Caco-2 (cell line): ENCODE measurements around the gene NEXN. TPM values are rescaled to one million over a fixed set of nuclear protein-coding genes. Genes with fewer than 3 reads are reported as not detected.

Experiments
- BruUV-seq: library from RNA; stranded (reverse); fragments of 400-500 nt; replicated peaks from 2 replicates; lab custom pipeline; 2021; lab: Mats Ljungman, UMichigan
- CTCF ChIA-PET: fragments of 300-600 bp; sonication (Branson Sonifier 250); formaldehyde crosslinking; loops from one replicate; lab custom pipeline; 2022; ENCODE audit warnings: antibody characterized with exemption; lab: Charles Lee
- POLR2A ChIA-PET: fragments of 300-600 bp; sonication (Branson Sonifier 250); formaldehyde crosslinking; loops from one replicate; lab custom pipeline; 2022; ENCODE audit warnings: antibody characterized with exemption; lab: Charles Lee
- DNase-seq, 2 experiments: peaks; one replicate each; pipeline versions ENCODE4 v3.0.0 to v3.0.0-alpha.2; 2020 to 2022
- H3K27me3 ChIP-seq: replicated peaks from 2 replicates; pipeline ENCODE4 v1.6.0; 2011; ENCODE audit warnings: low read length; ENCODE audit not compliant: control insufficient read depth, insufficient read depth
- H3K36me3 ChIP-seq: 2 replicates; pipeline ENCODE4 v1.5.1; 2011; ENCODE audit warnings: low read length; ENCODE audit not compliant: control insufficient read depth, insufficient read depth
- H3K4me1 ChIP-seq: fragments of 250-450 bp; sonication (Bioruptor Pico); 2 replicates; pipeline ENCODE4 v1.5.1; 2020; ENCODE audit warnings: mild to moderate bottlenecking
- H3K4me3 ChIP-seq: 2 replicates; pipeline ENCODE4 v1.5.1; 2011; ENCODE audit warnings: low read depth, mild to moderate bottlenecking, control low read depth, low read length
- H3K9me3 ChIP-seq: fragments of 250-450 bp; sonication (Bioruptor Pico); 2 replicates; pipeline ENCODE4 v1.5.1; 2020; ENCODE audit warnings: mild to moderate bottlenecking, moderate library complexity
- H3K27ac Mint-ChIP-seq: one replicate; pipeline ENCODE4 v1.8.0; 2022; ENCODE audit warnings: mixed read lengths; ENCODE audit not compliant: unreplicated experiment
- H3K27me3 Mint-ChIP-seq: one replicate; pipeline ENCODE4 v1.8.0; 2022; ENCODE audit warnings: mixed read lengths; ENCODE audit not compliant: insufficient read depth, unreplicated experiment
- H3K36me3 Mint-ChIP-seq: one replicate; pipeline ENCODE4 v1.8.0; 2022; ENCODE audit warnings: mild to moderate bottlenecking, mixed read lengths; ENCODE audit not compliant: insufficient read depth, unreplicated experiment
- H3K4me1 Mint-ChIP-seq: one replicate; pipeline ENCODE4 v1.8.0; 2022; ENCODE audit warnings: low read depth, mixed read lengths; ENCODE audit not compliant: unreplicated experiment
- H3K4me3 Mint-ChIP-seq: one replicate; pipeline ENCODE4 v1.8.0; 2022; ENCODE audit warnings: mild to moderate bottlenecking, moderate library complexity, mixed read lengths; ENCODE audit not compliant: unreplicated experiment
- H3K9me3 Mint-ChIP-seq: one replicate; pipeline ENCODE4 v1.8.0; 2022; ENCODE audit warnings: mixed read lengths; ENCODE audit not compliant: unreplicated experiment
- intact Hi-C: fragments of 100-400 bp; cut with micrococcal nuclease; formaldehyde crosslinking; loops from one replicate; pipeline ENCODE4 v1.10.0; 2022; ENCODE audit not compliant: unreplicated experiment
- total RNA-seq: library from RNA; stranded (reverse); gene quantifications from 2 replicates; pipeline ENCODE4 v1.2.3, GENCODE V29; 2022
- TF ChIP-seq, protein P1 (sequence below), 2 experiments: fragments of 200-600 bp in 1 of 2; IDR thresholded peaks; 1 replicate in 1 of 2; 2 replicates in 1 of 2; pipeline versions ENCODE4 v1.5.1 to v1.8.0; 2011 to 2022; ENCODE audit warnings: antibody characterized with exemption in 1 of 2, control low read depth in 1 of 2, inconsistent platforms in 1 of 2, low read depth in 1 of 2, low read length in 1 of 2, mild to moderate bottlenecking in 1 of 2, moderate library complexity in 1 of 2; ENCODE audit not compliant: insufficient read depth in 1 of 2, severe bottlenecking in 1 of 2, unreplicated experiment in 1 of 2

The NEXN gene
- total RNA-seq, 1 experiment from 2014 or later = 1.1 TPM

DNA sequence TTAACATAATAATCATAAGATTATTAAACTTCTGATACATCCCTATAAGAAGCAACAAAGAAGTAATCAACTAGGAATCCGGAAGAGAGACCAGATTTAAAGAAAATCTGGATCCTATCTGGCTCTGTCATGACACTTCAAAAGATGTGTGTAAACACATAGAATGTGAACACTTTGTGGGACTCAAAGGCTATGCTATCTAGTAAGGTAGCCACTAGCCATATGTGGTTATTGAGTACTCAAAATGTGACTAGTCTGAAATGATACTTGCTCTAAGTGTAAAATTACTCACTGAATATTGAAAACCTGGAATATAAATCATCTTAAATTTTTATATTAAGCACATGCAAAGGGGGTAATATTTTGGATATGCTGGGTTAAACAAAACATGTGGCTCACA is 81.8 kb downstream of the NEXN start:
- Mint-ChIP-seq H3K36me3 (peaks cover 74% of the 10 kb centered on the region), H3K27me3 (no peaks in the 10 kb centered on the region), H3K27ac (no peak overlapping the region), H3K4me1 (no peaks in the 10 kb centered on the region), H3K9me3 (no peaks in the 10 kb centered on the region), H3K4me3 (no peak overlapping the region)
- Histone ChIP-seq H3K9me3 (no peaks in the 10 kb centered on the region), H3K4me1 (no peaks in the 10 kb centered on the region), H3K27me3 (no peaks in the 10 kb centered on the region), H3K36me3 (peaks cover 3% of the 10 kb centered on the region; the same call in 1 of the 2 replicates), H3K4me3 (no peak overlapping the region)
- intact Hi-C loops = no loop called here
- BruUV-seq = no TSS peak
- no peak for DNase-seq
- ChIA-PET CTCF (no interaction called here), POLR2A (no interaction called here)
- TF ChIP-seq, protein P1, sequence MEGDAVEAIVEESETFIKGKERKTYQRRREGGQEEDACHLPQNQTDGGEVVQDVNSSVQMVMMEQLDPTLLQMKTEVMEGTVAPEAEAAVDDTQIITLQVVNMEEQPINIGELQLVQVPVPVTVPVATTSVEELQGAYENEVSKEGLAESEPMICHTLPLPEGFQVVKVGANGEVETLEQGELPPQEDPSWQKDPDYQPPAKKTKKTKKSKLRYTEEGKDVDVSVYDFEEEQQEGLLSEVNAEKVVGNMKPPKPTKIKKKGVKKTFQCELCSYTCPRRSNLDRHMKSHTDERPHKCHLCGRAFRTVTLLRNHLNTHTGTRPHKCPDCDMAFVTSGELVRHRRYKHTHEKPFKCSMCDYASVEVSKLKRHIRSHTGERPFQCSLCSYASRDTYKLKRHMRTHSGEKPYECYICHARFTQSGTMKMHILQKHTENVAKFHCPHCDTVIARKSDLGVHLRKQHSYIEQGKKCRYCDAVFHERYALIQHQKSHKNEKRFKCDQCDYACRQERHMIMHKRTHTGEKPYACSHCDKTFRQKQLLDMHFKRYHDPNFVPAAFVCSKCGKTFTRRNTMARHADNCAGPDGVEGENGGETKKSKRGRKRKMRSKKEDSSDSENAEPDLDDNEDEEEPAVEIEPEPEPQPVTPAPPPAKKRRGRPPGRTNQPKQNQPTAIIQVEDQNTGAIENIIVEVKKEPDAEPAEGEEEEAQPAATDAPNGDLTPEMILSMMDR (IDR thresholded peaks at IDR 0.05; ENCODE audit: insufficient read depth in 1 of 2, low read depth in 1 of 2, low read length in 1 of 2, severe bottlenecking in 1 of 2, unreplicated experiment in 1 of 2) = no peak

DNA sequence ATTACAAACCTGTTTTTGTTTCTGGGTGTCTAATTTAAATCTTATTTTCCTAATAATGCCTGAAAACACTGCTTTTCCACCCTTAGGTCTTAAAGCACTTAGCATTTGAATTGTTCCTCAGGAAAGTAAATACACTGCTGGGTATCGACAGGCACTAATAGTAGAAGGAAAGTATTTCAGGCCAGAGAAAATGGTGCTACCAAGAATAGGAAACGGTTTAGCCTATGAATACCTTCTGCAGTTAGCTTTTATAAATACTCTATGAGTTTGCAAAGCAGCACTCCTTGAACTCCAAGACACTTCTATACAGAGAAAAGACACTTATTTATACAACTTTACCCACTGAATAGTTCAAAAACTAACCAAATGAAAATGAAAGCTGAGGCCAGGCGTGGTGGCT is 83.7 kb downstream of the NEXN start:
- peaks cover 8% of the 10 kb centered on the region; the same call in 1 of the 2 replicates for H3K4me1 ChIP-seq
- no peak for DNase-seq
- CTCF ChIA-PET = no interaction called here
- POLR2A ChIA-PET = no interaction called here
- intact Hi-C loops = no loop called here
- Mint-ChIP-seq H3K4me1 (no peaks in the 10 kb centered on the region), H3K27me3 (no peaks in the 10 kb centered on the region), H3K27ac (no peak overlapping the region), H3K9me3 (no peaks in the 10 kb centered on the region), H3K36me3 (peaks cover 76% of the 10 kb centered on the region), H3K4me3 (no peak overlapping the region)
- H3K27me3 ChIP-seq = no peaks in the 10 kb centered on the region
- no peak overlapping the region for H3K4me3 ChIP-seq
- TF ChIP-seq, protein P1 (IDR thresholded peaks at IDR 0.05; ENCODE audit: insufficient read depth in 1 of 2, low read depth in 1 of 2, low read length in 1 of 2, severe bottlenecking in 1 of 2, unreplicated experiment in 1 of 2) = no peak
- BruUV-seq = no TSS peak
- H3K9me3 ChIP-seq = no peaks in the 10 kb centered on the region
- no peaks in the 10 kb centered on the region for H3K36me3 ChIP-seq

DNA sequence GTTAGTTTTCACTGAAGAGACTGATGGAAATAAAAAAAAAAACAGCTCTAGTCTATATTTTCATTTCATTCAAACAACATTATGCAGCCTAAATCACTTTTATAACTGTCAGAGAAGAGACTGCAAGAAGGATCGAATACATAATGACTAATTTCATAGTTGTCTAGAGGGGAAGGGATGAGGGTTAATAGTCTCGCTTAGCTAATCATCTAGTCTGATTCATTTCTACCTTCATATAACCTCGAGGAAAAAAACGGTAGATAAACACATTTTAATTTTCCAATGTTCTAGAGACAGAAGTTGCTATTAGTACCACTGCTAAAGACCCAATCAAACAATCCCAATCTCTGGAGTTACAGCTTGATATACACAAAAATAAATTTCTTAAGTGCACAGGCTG is 87.0 kb downstream of the NEXN start:
- CTCF ChIA-PET = no interaction called here

More for the DNA sequence above, 87.0 kb downstream of the NEXN start:
- Mint-ChIP-seq H3K27ac (no peak overlapping the region), H3K9me3 (no peaks in the 10 kb centered on the region), H3K36me3 (peaks cover 52% of the 10 kb centered on the region), H3K4me3 (no peak overlapping the region), H3K4me1 (no peaks in the 10 kb centered on the region), H3K27me3 (no peaks in the 10 kb centered on the region)
- POLR2A ChIA-PET = no interaction called here
- TF ChIP-seq, protein P1 (IDR thresholded peaks at IDR 0.05; ENCODE audit: insufficient read depth in 1 of 2, low read depth in 1 of 2, low read length in 1 of 2, severe bottlenecking in 1 of 2, unreplicated experiment in 1 of 2) = no peak
- Histone ChIP-seq H3K9me3 (no peaks in the 10 kb centered on the region), H3K4me3 (no peak overlapping the region), H3K36me3 (no peaks in the 10 kb centered on the region), H3K27me3 (no peaks in the 10 kb centered on the region), H3K4me1 (peaks cover 9% of the 10 kb centered on the region; the same call in 1 of the 2 replicates)
- intact Hi-C loops = loop anchor here (5.0 kb wide), 1 partner anchor 72 kb away; the partner anchor contains the start of gene GIPC2
- DNase-seq = no peak
- no TSS peak for BruUV-seq
